K562 (cell line): ENCODE measurements around the gene APEX2. TPM values are rescaled to one million over a fixed set of nuclear protein-coding genes. Genes with fewer than 3 reads are reported as not detected.

Source experiments
- ARID2 ChIP-seq: fragments of 450-650 bp; IDR thresholded peaks from 2 replicates; pipeline ENCODE4 v1.6.1; 2017; ENCODE audit warnings: antibody characterized with exemption, mild to moderate bottlenecking
- EZH2 ChIP-seq: IDR thresholded peaks from 2 replicates; pipeline ENCODE4 v1.6.1; 2012; ENCODE audit warnings: low read depth, mild to moderate bottlenecking, inconsistent platforms, low read length, borderline replicate concordance
- IRF1 ChIP-seq: sonication (generic); formaldehyde crosslinking; IDR thresholded peaks from 2 replicates; pipeline ENCODE4 v1.8.0; 2022; ENCODE audit warnings: missing genetic modification reagents, mild to moderate bottlenecking, borderline replicate concordance
- JUNB ChIP-seq: fragments of 450-650 bp; formaldehyde crosslinking; conservative IDR thresholded peaks from 2 replicates; pipeline ENCODE4 v1.4.0; 2020; ENCODE audit warnings: mild to moderate bottlenecking
- MYC ChIP-seq, 2 experiments: fragments of 250-450 bp in 1 of 2; sonication (Bioruptor Pico) in 1 of 2; IDR thresholded peaks; 2 replicates each; pipeline versions ENCODE4 v1.5.1 to v1.6.1; 2012 to 2021; ENCODE audit warnings: low read depth in 2 of 2, borderline replicate concordance in 1 of 2, improper control_type of control experiment in 1 of 2, low read length in 1 of 2, mild to moderate bottlenecking in 1 of 2, moderate library complexity in 1 of 2
- NCOR1 ChIP-seq: fragments of 450-650 bp; IDR thresholded peaks from 2 replicates; pipeline ENCODE4 v1.6.1; 2016; ENCODE audit warnings: mild to moderate bottlenecking, moderate library complexity
- RERE ChIP-seq: sonication (generic); formaldehyde crosslinking; IDR thresholded peaks from 2 replicates; pipeline ENCODE4 v1.8.0; 2023; ENCODE audit warnings: missing genetic modification reagents, mild to moderate bottlenecking, borderline replicate concordance
- SETDB1 ChIP-seq: IDR thresholded peaks from one replicate; pipeline ENCODE4 v1.6.1; 2012; ENCODE audit warnings: low read length, control low read depth, inconsistent platforms
- SMARCE1 ChIP-seq: fragments of 450-650 bp; IDR thresholded peaks from 2 replicates; pipeline ENCODE4 v1.7.1; 2016; ENCODE audit warnings: mild to moderate bottlenecking
- SRSF1 ChIP-seq: fragments of 200-400 bp; formaldehyde crosslinking; IDR thresholded peaks from 2 replicates; pipeline ENCODE4 v1.6.1; 2017; ENCODE audit warnings: mild to moderate bottlenecking, low read depth, low read length, moderate library complexity
- STAT6 ChIP-seq: sonication (generic); formaldehyde crosslinking; IDR thresholded peaks from 2 replicates; pipeline ENCODE4 v1.8.1; 2023; ENCODE audit warnings: mild to moderate bottlenecking, missing genetic modification reagents
- TOE1 ChIP-seq, 2 experiments: fragments of 450-650 bp in 1 of 2; sonication (generic) in 1 of 2; formaldehyde crosslinking in 1 of 2; IDR thresholded peaks; 2 replicates each; pipeline versions ENCODE4 v1.7.1 to v1.8.0; 2016 to 2022; ENCODE audit warnings: borderline replicate concordance in 2 of 2, mild to moderate bottlenecking in 2 of 2, antibody characterized with exemption in 1 of 2, inconsistent platforms in 1 of 2, low read depth in 1 of 2, missing genetic modification reagents in 1 of 2, moderate library complexity in 1 of 2
- ZC3H8 ChIP-seq: fragments of 450-650 bp; IDR thresholded peaks from 2 replicates; pipeline ENCODE4 v1.6.1; 2017
- ZNF311 ChIP-seq: fragments of 250-450 bp; sonication (Bioruptor Pico); IDR thresholded peaks from 2 replicates; pipeline ENCODE4 v1.4.0; 2020; ENCODE audit warnings: mild to moderate bottlenecking, moderate library complexity
- ZNF57 ChIP-seq: fragments of 450-650 bp; formaldehyde crosslinking; IDR thresholded peaks from 2 replicates; pipeline ENCODE4 v1.4.0; 2020; ENCODE audit warnings: mild to moderate bottlenecking, moderate library complexity
- ZNF589 ChIP-seq: fragments of 200-800 bp; sonication (Bioruptor generic); IDR thresholded peaks from 2 replicates; pipeline ENCODE4 v1.6.1; 2016; ENCODE audit warnings: low read depth, missing genetic modification characterization, missing compliant biosample characterization
- polyA plus RNA-seq, 8 experiments: library from polyadenylated mRNA; depleted of rRNA in 4 of 8; stranded (reverse) in 5 of 8; unstranded in 3 of 8; fragments of >200 nt; fragmentation: Nextera tagmentation in 2 of 8; fragmentation: Illumina TruSeq in 1 of 8; extraction: Ambion mirVana in 2 of 8; extraction: Trizol in 1 of 8; gene quantifications; 2 replicates each; pipeline versions ENCODE4 v1.2.1 to v1.2.3, GENCODE V29; 2011 to 2014; ENCODE audit warnings: inconsistent platforms in 1 of 8, missing spikeins in 1 of 8
- total RNA-seq, 7 experiments: library from RNA; depleted of rRNA in 6 of 7; stranded (reverse); fragments of >200 nt in 6 of 7; fragmentation: Illumina TruSeq in 2 of 7; extraction: Trizol in 2 of 7; gene quantifications; 2 replicates each; pipeline versions ENCODE4 v1.2.1 to v1.2.3, GENCODE V29; 2011 to 2021; ENCODE audit warnings: low replicate concordance in 1 of 7

Gene APEX2
- total and polyA plus RNA-seq, 9 of the 15 experiments (the other 6 are each of a cell fraction or from before 2014, with no cell fraction given), result 9.4 to 34.2 (median 25.9) TPM

- TF ChIP-seq IRF1 (no peak), RERE (no peak), SMARCE1 (peak; percentile 83), ARID2 (no peak), SRSF1 (no peak), EZH2 (no peak), ZNF311 (CRISPR knock-in tag) (no peak), SETDB1 (no peak), STAT6 (CRISPR knock-in tag) (no peak), NCOR1 (peak; percentile 97), JUNB (CRISPR knock-in tag) (no peak), ZNF589 (CRISPR knock-in tag) (0 out of 2 replicates have a peak, but pooled peaks have one; percentile 40), MYC (IDR thresholded peaks at IDR 0.05; ENCODE audit: low read depth, low read length) (peak; percentile 34; the same call in 1 of the 2 replicates), MYC (CRISPR knock-in tag; IDR thresholded peaks at IDR 0.05; ENCODE audit: borderline replicate concordance, low read depth) (no peak), ZC3H8 (no peak), ZNF57 (no peak), TOE1 (IDR thresholded peaks at IDR 0.05; ENCODE audit: borderline replicate concordance) (no peak), TOE1 (CRISPR knock-in tag; IDR thresholded peaks at IDR 0.05; ENCODE audit: borderline replicate concordance, low read depth) (no peak)
These were observed 27.9 kb downstream of the APEX2 start (continued) for GRCh38 chrX:55028040-55028439.
